ENCODE data around the gene ARL13B. TPM values are rescaled to one million over a fixed set of nuclear protein-coding genes. Genes with fewer than 3 reads are reported as not detected.
A peak's percentile ranks its signal among the peaks of the same experiment; 100 is the strongest.

ARL13B gene
- total and polyA plus RNA-seq, 2 of the 13 experiments (the other 11 are each of a cell fraction or from before 2014, with no cell fraction given), result 2.2 to 9.6 TPM

- TF ChIP-seq NFAT5 (CRISPR knock-in tag; IDR thresholded peaks at IDR 0.05), result peak; percentile 29; the same call in 1 of the 2 replicates
- no peak for TF ChIP-seq KDM1A (CRISPR knock-in tag; IDR thresholded peaks at IDR 0.05)
- TF ChIP-seq ZNF280B (CRISPR knock-in tag; IDR thresholded peaks at IDR 0.05; ENCODE audit: borderline replicate concordance), result no peak
- peak; percentile 14; the same call in 1 of the 2 replicates for TF ChIP-seq PATZ1 (CRISPR knock-in tag; IDR thresholded peaks at IDR 0.05)
- no peak for TF ChIP-seq ZFYVE20 (CRISPR knock-in tag; IDR thresholded peaks at IDR 0.05; ENCODE audit: borderline replicate concordance, low read depth)
- no peak; the same call in 1 of the 2 replicates for TF ChIP-seq ZNF790 (CRISPR knock-in tag; IDR thresholded peaks at IDR 0.05; ENCODE audit: borderline replicate concordance)
- no peak for TF ChIP-seq LRRFIP1 (CRISPR knock-in tag; conservative IDR thresholded peaks at IDR 0.05)
- TF ChIP-seq ZNF121 (CRISPR knock-in tag; IDR thresholded peaks at IDR 0.05), result peak; percentile 36; the same call in 1 of the 2 replicates
- TF ChIP-seq SMYD3 (CRISPR knock-in tag; IDR thresholded peaks at IDR 0.05), result 0 out of 2 replicates have a peak, but pooled peaks have one; percentile 49
- 0 out of 2 replicates have a peak, but pooled peaks have one; percentile 28 for TF ChIP-seq ZFP90 (CRISPR knock-in tag; IDR thresholded peaks at IDR 0.05; ENCODE audit: borderline replicate concordance)
- 0 out of 2 replicates have a peak, but pooled peaks have one; percentile 70 for TF ChIP-seq ZHX1 (CRISPR knock-in tag; IDR thresholded peaks at IDR 0.05; ENCODE audit: low read depth)
- TF ChIP-seq ZNF501 (CRISPR knock-in tag; IDR thresholded peaks at IDR 0.05), result peak; percentile 91
These were observed 82.8 kb downstream of the ARL13B start, which contains the start of the genes DHFR2 and NSUN3 (continued) for GRCh38 chr3:94062513-94063404.
